ENCODE data around the gene HSPE1. TPM values are rescaled to one million over a fixed set of nuclear protein-coding genes. Genes with fewer than 3 reads are reported as not detected.
A peak's percentile ranks its signal among the peaks of the same experiment; 100 is the strongest.
"Not testable (repeated sequence)": the region's sequence is repeated elsewhere in the genome, so short reads cannot be mapped to it uniquely, and the experiment has no call there.

HSPE1 gene
- 100 to 1,000 TPM; 149 to 561 (median 246) TPM for total RNA-seq

GRCh38 chr2:197499594-197500502 lies at the start of gene HSPE1, which contains the start of gene HSPD1:
HSPE1 (plus strand) TSS chr2:197500379; CDS start chr2:197500437, 58 bp downstream.
HSPD1 (minus strand) TSS chr2:197499840; CDS start chr2:197498848, 992 bp downstream.
- Histone ChIP-seq H3K4me3 (peak within 1 kb of the TSS; percentile 43 to 83 (median 70)), H3K4me1 (replicated peaks in 1 of 2) (peaks cover 13 to 25% of the 10 kb centered on the region in 2 donors), H3K27ac (peak within 1 kb of the TSS; percentile 93 to 97)
- in situ Hi-C loops (cut with MboI; ENCODE audit: low pct_unique_long_range_greater_than_20kb in 2 of 9, low sequenced_read_pairs in 9 of 9, unreplicated experiment in 9 of 9) = no loop called here
- peak; percentile 72 to 89 (median 86) for ATAC-seq (replicated peaks in 6 of 8)
- 0% methylated on average over 1 to 12 of the region's 104 CpGs; no CpG with 5 or more reads in 4 of the 10 experiments for WGBS, 10 experiments

- Histone ChIP-seq H3K4me3 (no peak overlapping the region), H3K4me1 (replicated peaks in 1 of 2) (peaks cover 0 to 9% of the 10 kb centered on the region in 2 donors), H3K27ac (no peak overlapping the region)
- no peak for ATAC-seq (replicated peaks in 6 of 8)
- 83 to 100% methylated on average over 2 to 3 of the region's 25 CpGs; no CpG with 5 or more reads in 8 of the 10 experiments for WGBS, 10 experiments
- in situ Hi-C loops (cut with MboI; ENCODE audit: low pct_unique_long_range_greater_than_20kb in 2 of 9, low sequenced_read_pairs in 9 of 9, unreplicated experiment in 9 of 9) = no loop called here
These were observed 49.7 kb upstream of the HSPE1 start for GRCh38 chr2:197450465-197450864.

DNA sequence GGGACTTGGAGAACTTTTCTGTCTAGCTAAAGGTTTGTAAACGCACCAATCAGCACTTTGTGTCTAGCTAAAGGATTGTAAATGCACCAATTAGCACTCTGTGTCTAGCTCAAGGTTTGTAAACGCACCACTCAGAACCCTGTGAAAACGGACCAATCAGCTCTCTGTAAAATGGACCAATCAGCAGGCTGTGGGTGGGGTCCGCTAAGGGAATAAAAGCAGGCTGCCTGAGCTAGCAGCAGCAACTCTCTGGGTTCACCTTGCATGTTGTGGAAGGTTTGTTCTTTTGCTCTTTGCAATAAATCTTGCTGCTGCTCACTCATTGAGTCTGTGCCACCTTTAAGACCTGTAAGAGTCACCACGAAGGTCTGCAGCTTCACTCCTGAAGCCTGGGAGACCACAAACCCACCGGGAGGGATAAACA lies 49.2 kb upstream of the HSPE1 start:
- ATAC-seq (replicated peaks in 6 of 8) = not testable (repeated sequence)

DNA sequence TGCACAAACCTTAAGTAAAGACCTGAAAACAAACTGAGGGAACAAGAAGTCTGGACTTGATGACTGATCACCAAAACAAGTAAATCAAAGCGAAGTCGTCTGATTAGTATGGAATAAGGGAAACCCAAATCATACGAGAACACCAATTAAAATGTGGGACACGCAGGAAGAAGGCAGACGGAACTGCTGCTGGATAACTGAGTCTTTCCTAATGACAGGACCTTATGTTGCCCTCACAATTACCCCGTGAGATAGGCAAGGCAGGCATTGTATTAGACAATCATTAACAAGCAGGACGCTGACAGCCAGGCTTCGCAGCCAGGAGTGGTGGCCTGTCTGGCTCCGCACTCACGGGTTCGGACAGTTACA lies 47.4 kb upstream of the HSPE1 start:
- WGBS, 10 experiments = 0 to 29% (median 3%) methylated on average over 1 to 10 of the region's 11 CpGs; no CpG with 5 or more reads in 1 of the 10 experiments
- peak overlapping the region; percentile 53 to 75 for H3K27ac ChIP-seq
- in situ Hi-C loops (cut with MboI; ENCODE audit: low pct_unique_long_range_greater_than_20kb in 2 of 9, low sequenced_read_pairs in 9 of 9, unreplicated experiment in 9 of 9) = no loop called here
- ATAC-seq (replicated peaks in 6 of 8) = no peak
- peak overlapping the region; percentile 36 to 91 (median 47) for H3K4me3 ChIP-seq
- peaks cover 0 to 9% of the 10 kb centered on the region in 2 donors for H3K4me1 ChIP-seq (replicated peaks in 1 of 2)

More for the DNA sequence above, 49.2 kb upstream of the HSPE1 start:
- H3K27ac ChIP-seq; H3K4me1 ChIP-seq (replicated peaks in 1 of 2); in situ Hi-C loops (cut with MboI; ENCODE audit: low pct_unique_long_range_greater_than_20kb in 2 of 9, low sequenced_read_pairs in 9 of 9, unreplicated experiment in 9 of 9); H3K4me3 ChIP-seq: not testable (repeated sequence)
- 43 to 100% (median 72%) methylated on average over 1 to 4 of the region's 6 CpGs; no CpG with 5 or more reads in 5 of the 10 experiments for WGBS, 10 experiments

DNA sequence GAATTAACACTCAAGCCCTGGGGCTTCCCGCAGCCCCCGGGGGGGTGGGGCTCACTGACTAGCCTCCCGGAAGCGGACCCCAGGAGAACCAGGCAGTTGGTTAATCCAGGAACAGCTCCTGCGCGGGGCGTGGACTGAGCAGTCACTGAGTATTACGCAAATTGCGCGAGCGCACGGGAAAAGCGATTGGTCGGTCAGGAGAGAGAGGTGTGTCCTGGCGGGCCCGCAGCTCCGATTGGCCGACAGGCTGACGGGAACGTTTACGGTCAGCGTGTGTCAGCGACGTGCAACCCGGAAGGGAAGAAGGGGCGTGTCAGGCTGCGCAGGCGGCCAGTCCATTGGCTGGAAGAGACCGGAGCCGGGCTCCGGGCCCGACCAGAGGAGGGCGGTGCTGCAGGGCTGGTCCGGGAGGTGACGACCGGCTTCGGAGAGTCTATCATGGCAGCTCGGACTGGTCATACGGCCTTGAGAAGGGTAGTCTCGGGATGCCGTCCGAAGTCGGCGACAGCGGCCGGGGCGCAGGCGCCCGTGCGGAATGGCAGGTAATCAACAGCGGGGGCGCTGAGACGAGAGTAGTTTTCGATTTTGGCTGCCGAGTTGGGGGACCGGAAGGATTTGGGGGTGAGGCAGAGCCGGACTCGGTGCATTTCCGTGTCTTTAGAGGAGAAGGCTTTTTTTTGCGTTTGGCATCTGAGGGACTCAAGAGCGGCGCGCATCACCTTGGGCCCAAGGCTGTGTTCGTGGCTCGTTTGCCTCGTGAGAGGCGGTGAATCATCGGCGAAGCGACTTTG lies 46.9 kb upstream of the HSPE1 start, which contains the start of gene COQ10B:
Gene COQ10B (plus strand): TSS at position 430 of the 791 bp plus-strand sequence. CDS start 9 bp downstream, at position 439.
- H3K4me3 ChIP-seq = peak within 1 kb of the TSS; percentile 59 to 91 (median 80)
- WGBS, 10 experiments = 0 to 1% (median 0%) methylated on average over 1 to 18 of the region's 70 CpGs; no CpG with 5 or more reads in 3 of the 10 experiments
- peak within 1 kb of the TSS; percentile 89 to 92 for H3K27ac ChIP-seq
- ATAC-seq (replicated peaks in 6 of 8) = peak; percentile 78 to 94 (median 92)
- peaks cover 0 to 9% of the 10 kb centered on the region in 2 donors for H3K4me1 ChIP-seq (replicated peaks in 1 of 2)
- in situ Hi-C loops (cut with MboI; ENCODE audit: low pct_unique_long_range_greater_than_20kb in 2 of 9, low sequenced_read_pairs in 9 of 9, unreplicated experiment in 9 of 9) = no loop called here

GRCh38 chr2:197453914-197454398 lies 46.2 kb upstream of the HSPE1 start:
- peak in 1 of 8 experiments; percentile 59 for ATAC-seq (replicated peaks in 6 of 8)
- in situ Hi-C loops (cut with MboI; ENCODE audit: low pct_unique_long_range_greater_than_20kb in 2 of 9, low sequenced_read_pairs in 9 of 9, unreplicated experiment in 9 of 9) = no loop called here
- 0 to 20% (median 2%) methylated on average over 2 to 11 of the region's 11 CpGs; no CpG with 5 or more reads in 1 of the 10 experiments for WGBS, 10 experiments
- Histone ChIP-seq H3K4me3 (peak overlapping the region; percentile 59 to 91 (median 80)), H3K27ac (peak overlapping the region; percentile 89 to 92), H3K4me1 (replicated peaks in 1 of 2) (peaks cover 0 to 9% of the 10 kb centered on the region in 2 donors)

GRCh38 chr2:197454923-197455322 lies 45.3 kb upstream of the HSPE1 start:
- Histone ChIP-seq H3K4me1 (replicated peaks in 1 of 2) (peaks cover 0 to 9% of the 10 kb centered on the region in 2 donors), H3K4me3 (peak overlapping the region in 4 of 5 donors; percentile 59 to 91 (median 83)), H3K27ac (no peak overlapping the region)
- no peak for ATAC-seq (replicated peaks in 6 of 8)
- in situ Hi-C loops (cut with MboI; ENCODE audit: low pct_unique_long_range_greater_than_20kb in 2 of 9, low sequenced_read_pairs in 9 of 9, unreplicated experiment in 9 of 9) = no loop called here
- WGBS, 10 experiments = 67 to 100% (median 100%) methylated on average over 1 to 2 of the region's 2 CpGs; no CpG with 5 or more reads in 6 of the 10 experiments

GRCh38 chr2:197455428-197455827 lies 44.8 kb upstream of the HSPE1 start:
- WGBS, 10 experiments = 86 to 100% methylated on average over 1 of the region's 1 CpG; no CpG with 5 or more reads in 8 of the 10 experiments
- Histone ChIP-seq H3K4me3 (no peak overlapping the region), H3K27ac (no peak overlapping the region), H3K4me1 (replicated peaks in 1 of 2) (peaks cover 0 to 9% of the 10 kb centered on the region in 2 donors)
- in situ Hi-C loops (cut with MboI; ENCODE audit: low pct_unique_long_range_greater_than_20kb in 2 of 9, low sequenced_read_pairs in 9 of 9, unreplicated experiment in 9 of 9) = no loop called here
- no peak for ATAC-seq (replicated peaks in 6 of 8)

- 0 to 100% (median 91%) methylated on average over 1 to 4 of the region's 4 CpGs for WGBS, 10 experiments
- no peak overlapping the region for H3K27ac ChIP-seq
- no peak overlapping the region for H3K4me3 ChIP-seq
- ATAC-seq (replicated peaks in 6 of 8) = peak in 3 of 8 experiments; percentile 2 to 30 (median 9)
- in situ Hi-C loops (cut with MboI; ENCODE audit: low pct_unique_long_range_greater_than_20kb in 2 of 9, low sequenced_read_pairs in 9 of 9, unreplicated experiment in 9 of 9) = no loop called here
- H3K4me1 ChIP-seq (replicated peaks in 1 of 2) = no peaks in the 10 kb centered on the region
These were observed 39.5 kb upstream of the HSPE1 start for GRCh38 chr2:197460649-197461048.

DNA sequence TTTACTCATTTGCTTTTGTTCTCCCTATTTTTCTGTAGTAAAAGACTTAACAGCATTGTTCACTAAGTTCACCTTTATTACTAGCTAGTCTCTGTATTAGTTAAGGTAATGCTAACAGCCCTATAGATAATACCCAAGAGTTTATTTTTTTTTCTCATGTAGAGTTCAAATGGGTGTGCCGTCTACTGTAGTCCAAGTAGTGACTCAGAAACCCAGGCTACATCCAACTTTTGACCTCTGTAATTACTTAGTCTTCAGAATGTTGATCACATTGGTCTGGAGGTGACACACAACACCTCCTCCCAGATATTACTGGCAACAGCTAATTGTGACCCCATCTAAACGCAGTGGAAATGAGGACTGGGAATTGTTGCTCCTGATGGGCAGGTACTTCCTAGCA lies 39.1 kb upstream of the HSPE1 start:
- peak in 3 of 8 experiments; percentile 19 to 88 (median 82) for ATAC-seq (replicated peaks in 6 of 8)
- 0 to 100% (median 21%) methylated on average over 1 to 2 of the region's 2 CpGs; no CpG with 5 or more reads in 3 of the 10 experiments for WGBS, 10 experiments
- no peaks in the 10 kb centered on the region for H3K4me1 ChIP-seq (replicated peaks in 1 of 2)
- no peak overlapping the region for H3K27ac ChIP-seq
- H3K4me3 ChIP-seq = no peak overlapping the region
- in situ Hi-C loops (cut with MboI; ENCODE audit: low pct_unique_long_range_greater_than_20kb in 2 of 9, low sequenced_read_pairs in 9 of 9, unreplicated experiment in 9 of 9) = no loop called here

GRCh38 chr2:197464175-197464574 lies 36.0 kb upstream of the HSPE1 start:
- no peak overlapping the region for H3K4me3 ChIP-seq
- H3K27ac ChIP-seq = no peak overlapping the region
- 100% methylated on average over 1 of the region's 1 CpG; no CpG with 5 or more reads in 9 of the 10 experiments for WGBS, 10 experiments
- H3K4me1 ChIP-seq (replicated peaks in 1 of 2) = no peaks in the 10 kb centered on the region
- ATAC-seq (replicated peaks in 6 of 8) = no peak
- in situ Hi-C loops (cut with MboI; ENCODE audit: low pct_unique_long_range_greater_than_20kb in 2 of 9, low sequenced_read_pairs in 9 of 9, unreplicated experiment in 9 of 9) = no loop called here

- Histone ChIP-seq H3K27ac (no peak overlapping the region), H3K4me3 (no peak overlapping the region), H3K4me1 (replicated peaks in 1 of 2) (no peaks in the 10 kb centered on the region)
- in situ Hi-C loops (cut with MboI; ENCODE audit: low pct_unique_long_range_greater_than_20kb in 2 of 9, low sequenced_read_pairs in 9 of 9, unreplicated experiment in 9 of 9) = no loop called here
- ATAC-seq (replicated peaks in 6 of 8) = no peak
- WGBS, 10 experiments = 89 to 100% (median 100%) methylated on average over 1 to 5 of the region's 5 CpGs; no CpG with 5 or more reads in 1 of the 10 experiments
These were observed 28.0 kb upstream of the HSPE1 start for GRCh38 chr2:197472166-197472565.
